Activated T-helper 1 cell treated with Interleukin-2 at 50 U/mL for 16 hours (primary cell): ENCODE data around the gene TSR3.
A peak's percentile ranks its signal among the peaks of the same experiment; 100 is the strongest.

Source experiments
- DNase-seq: peaks from one replicate; pipeline ENCODE4 v3.0.0-alpha.2; 2020; ENCODE audit warnings: low read depth

The TSR3 gene

DNA sequence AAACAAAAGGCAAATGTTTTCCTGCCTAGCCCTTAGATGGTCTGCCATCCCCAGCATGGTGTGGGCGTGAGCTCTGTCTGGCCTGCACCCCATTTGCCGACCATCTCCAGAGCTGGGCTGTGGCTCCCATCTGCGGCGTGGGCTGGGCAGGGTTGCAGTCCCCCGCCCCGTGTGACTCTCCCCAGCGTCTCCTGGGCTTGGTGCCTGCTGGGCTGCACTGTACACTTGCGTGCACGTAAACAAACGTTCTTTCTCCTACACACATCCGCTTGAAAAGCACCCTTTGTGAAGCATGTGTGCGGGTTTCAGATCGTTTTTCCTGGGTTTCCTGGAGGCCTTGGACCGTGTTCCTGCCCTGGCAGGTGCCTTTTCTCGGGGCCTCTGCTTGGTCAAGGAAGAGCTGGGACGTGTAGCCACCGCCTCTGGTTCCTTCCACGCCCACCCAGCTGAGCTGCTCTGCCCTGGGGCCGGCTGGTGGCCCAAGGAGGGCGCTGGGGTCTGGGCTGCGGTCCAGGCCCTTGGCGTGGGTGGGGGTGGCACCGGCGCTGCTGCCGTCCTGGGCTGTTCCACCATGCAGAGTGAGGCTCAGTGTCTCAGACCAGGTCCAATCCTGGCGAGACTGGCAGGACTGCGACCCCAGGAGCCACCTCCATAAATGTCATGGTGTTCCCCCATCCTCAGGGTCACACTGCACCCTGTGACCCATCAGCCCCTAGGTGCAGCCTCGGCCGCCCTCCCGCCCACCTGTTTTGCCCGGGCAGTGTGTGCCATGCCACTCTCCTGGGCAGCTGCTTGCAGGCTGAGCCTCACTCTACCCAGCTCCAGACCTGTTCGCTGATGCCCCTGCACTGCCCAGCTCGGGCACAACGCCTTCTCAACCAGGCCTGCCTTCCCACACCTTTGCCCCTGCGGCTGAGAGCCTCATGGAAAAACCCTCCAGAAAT lies 28.1 kb downstream of the TSR3 start:
- no peak for DNase-seq

DNA sequence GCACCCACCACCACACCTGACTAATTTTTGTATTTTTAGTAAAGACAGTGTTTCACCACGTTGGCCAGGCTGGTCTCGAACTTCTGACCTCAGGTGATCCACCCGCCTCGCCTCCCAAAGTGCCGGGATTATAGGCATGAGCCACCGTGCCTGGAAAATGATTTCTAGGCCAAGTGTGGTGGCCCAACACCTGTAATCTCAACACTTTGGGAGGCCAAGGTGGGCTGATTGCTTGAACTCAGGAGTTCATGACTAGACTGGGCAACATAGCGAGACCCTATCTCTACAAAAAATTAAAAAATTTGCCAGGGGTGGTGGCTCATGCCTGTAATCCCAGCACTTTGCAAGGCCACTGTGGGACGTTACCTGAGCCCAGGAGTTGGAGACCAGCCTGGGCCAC lies 29.3 kb downstream of the TSR3 start:
- no peak for DNase-seq

DNA sequence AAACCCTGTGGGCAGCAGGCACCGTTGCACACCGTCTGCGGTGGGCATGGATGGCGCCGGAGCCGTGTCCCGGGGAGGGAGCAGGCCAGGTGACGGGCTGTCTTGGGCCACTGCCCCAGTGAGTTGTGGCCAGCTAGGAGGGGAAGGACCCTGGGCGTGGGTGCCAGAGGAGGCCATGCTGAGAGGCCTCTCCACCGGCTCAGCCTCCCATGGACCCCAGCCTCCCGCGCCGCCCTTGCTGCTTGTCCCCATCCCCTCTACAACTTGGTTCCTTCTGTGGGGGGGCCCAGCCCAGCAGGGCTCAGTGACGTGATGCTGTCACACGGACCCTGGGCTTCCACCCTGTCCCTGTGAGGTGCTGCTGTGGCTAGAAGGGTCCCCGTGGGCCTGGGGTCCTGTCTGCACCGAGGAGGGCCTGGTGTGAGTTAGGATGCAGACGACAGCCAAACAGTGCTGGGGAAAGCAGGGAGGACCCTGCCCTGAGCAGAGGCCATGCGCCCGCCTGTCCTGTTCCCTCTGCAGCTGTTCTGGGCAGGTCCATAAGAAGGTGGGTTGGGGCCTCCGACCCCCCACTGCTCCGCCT lies 30.9 kb downstream of the TSR3 start:
- DNase-seq = no peak

DNA sequence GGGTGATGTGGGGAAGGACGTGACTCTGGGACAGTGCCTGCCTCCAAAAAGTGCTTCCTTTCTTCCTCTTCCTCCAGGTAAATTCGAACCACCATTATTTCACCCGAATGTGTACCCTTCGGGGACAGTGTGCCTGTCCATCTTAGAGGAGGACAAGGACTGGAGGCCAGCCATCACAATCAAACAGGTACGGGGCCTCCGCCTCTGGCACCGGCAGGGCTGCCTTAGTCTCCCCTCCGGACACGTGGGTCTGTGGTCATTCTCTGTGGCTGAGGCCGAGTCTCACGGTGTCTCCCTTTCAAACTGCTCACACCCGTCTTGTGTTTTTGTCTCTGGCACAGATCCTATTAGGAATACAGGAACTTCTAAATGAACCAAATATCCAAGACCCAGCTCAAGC lies 31.6 kb downstream of the TSR3 start:
- no peak for DNase-seq

DNA sequence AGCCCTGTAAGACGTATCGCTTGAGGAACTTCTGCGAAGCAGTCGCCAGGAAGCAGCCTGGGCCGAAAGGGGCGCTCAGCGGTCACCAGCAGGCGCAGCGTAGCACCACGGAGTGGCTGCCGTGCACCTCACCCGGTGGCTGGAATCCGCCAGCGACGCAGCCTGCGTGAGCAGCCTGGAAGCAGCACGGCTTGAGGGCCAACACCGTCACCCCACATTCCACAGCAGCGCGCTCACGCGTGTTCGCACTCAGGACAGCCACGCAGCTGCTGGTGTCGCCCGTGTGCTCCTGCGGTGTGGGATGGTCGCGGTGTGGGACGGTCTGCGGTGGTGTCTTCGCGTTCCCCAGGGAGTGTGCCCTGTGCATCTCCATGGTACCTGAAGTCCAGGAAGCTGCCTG lies 32.6 kb downstream of the TSR3 start:
- no peak for DNase-seq

DNA sequence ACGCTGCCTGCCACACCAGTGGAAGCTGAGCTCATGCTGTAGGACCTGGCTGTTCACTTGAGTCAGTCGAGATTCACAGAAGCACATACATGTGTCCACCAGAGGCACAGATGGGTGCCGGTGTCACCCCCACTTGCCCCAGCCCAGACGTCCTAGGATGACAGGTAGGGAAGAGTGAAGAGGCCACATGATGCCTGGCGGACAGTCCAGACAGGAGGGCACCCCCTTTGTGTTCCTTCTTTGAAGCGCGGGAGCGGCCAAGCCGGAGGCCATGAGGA lies 33.5 kb downstream of the TSR3 start:
- DNase-seq = no peak

DNA sequence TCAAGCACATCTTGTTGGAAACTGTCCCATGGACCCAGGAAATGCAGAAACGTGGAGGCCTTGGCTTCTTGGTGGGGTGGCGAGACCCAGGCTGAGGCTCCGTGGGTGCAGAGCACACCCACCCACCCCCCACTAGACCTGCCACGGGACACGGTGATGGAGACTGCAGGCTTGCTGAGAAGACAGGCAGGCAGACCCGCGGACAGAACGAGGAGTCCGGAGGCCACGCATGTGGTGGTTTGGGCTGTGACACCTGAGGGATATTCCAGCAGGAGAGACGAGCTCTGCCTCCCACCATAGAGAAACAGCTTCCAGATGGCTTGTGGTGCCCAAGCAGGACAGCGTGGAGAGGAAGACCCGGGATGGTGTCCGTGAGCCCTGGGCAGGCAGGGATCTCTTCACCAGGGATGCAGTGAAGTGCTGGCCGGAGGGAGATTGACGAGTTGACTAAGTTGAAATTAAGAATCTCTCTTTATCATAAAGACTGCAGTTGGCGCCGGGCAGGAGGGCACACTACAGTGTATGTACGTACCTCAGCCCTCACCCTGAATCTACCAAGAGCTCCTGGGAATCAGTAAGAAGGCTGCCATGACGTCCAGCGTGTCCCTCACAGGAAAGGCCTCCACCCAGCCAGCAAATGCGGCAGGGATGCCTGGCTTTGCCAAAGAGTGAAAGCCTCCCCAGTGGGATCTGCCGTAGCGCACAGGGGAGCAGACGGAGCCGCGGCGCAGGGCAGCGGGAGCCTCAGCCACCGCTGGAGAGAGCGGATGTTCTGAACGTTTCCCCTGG lies 34.0 kb downstream of the TSR3 start:
- DNase-seq = no peak

DNA sequence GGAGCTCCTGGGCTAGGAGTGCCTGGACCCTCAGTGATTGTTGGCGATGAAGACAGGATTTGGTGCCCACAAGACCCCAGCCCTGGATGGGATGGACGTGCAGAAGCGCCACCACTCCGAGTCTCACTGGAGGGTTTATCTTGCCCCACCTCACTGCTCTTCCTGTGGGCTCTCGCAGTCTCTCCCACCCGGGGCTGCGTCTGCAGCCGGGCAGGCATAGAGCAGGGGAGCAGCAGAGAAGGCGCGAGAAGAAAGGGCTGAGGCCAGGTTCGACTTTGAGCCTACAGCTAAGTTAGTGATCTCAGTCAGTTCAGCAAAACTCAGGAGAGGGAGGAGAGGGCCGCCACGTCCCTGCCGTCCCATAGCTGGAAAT lies 35.7 kb downstream of the TSR3 start:
- DNase-seq = no peak

DNA sequence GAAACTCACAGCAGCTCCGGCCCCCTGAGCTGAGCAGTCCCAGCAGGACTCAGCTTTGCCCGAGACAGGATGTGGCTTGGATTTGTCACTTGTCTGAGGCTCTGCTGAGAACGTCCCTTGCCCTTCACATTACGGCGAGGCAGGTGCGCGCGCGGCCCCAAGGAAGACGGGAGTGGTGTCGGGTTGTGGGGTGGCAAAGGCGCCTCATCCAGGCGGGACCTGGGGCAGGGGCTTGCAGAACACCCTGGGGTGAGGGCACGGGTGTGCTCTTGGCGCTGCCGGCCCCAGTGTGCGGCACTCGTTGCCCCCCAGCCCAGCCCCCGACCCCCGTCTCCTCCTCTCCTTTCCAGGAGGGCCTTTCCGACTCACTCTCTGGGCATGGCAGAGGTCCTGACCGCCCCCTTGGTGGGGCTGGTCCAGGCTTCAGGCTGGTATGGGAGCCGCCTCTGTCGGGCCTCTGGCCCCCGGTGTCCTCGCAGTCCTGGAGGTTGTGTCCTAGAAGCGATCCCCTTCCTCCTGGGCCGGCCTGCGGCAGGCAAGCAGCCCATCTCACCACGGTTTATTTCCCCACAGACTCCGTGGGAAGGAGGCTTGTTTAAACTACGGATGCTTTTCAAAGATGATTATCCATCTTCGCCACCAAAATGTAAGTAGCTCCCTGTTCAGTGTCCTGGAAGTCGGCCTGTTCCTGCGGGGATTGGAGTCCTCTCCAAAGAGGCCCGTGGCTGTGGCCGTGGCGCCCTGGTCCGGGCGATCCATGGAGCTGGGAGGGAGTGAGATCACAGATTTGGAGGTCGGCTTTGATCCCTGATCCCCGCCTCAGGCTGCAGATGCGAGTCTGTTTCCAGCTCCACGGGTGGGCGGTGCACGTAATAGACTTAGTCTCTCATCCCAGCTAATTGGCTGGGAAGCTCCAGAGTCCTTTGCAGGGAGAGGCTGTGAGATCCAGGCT lies 36.3 kb downstream of the TSR3 start:
- DNase-seq = no peak

DNA sequence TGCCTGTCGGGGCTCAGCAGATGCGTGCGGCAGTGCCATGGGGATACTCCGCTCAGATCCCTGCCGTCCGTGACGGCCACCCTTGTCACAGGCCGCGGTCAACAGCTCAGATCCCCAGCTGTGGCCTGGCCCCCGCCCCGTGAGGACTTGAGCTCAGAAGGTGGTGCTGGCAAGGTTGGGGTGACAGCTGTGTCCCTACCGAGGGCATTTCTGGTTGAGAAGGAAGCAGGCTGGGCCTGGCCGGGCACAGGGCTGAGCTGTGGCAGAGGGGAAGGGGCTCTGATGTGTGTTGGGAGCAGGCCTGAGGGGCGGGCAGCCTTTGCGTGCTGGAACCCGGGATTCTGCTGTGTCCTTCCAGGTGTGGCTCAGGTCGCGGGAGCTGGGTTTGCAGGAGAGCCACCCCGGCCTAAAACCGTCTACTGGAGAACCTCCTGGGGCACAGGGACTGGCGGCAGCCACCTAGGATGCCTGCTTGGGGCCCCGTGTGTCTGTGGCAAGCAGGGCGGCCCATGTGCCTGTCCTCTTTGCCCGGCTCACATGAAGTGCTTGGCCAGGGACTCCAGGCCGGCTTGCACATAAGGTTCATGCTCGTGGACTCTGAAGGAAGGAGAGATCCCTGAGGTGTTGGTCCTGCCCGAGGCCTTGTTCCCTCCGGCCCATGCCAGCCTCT lies 37.1 kb downstream of the TSR3 start:
- DNase-seq = no peak

DNA sequence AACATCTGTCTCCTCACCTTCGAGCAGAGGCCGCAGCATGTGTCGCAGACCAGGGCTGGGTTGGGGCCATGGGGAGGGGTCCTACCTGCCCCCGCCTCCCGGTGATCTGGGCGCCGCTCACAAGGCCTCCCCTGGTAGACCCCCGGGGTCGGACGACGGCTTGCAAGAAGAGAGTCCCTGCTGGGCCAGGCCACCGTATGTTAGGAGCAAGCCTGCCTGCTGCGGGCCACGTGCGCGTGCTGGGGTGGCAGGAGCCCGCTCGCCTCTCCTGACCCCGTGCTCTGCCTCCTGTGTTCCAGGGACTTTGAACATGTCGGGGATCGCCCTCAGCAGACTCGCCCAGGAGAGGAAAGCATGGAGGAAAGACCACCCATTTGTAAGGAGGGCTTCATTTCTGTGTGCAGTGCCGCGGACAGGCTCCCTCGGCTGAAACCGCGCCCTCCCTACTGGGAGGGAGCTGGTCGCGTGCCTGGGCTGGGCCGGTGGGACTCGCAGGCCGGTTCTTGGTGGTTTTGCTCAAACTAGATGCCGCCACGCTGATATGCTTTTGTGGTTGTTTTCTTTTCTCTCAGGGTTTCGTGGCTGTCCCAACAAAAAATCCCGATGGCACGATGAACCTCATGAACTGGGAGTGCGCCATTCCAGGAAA lies 37.8 kb downstream of the TSR3 start:
- no peak for DNase-seq

DNA sequence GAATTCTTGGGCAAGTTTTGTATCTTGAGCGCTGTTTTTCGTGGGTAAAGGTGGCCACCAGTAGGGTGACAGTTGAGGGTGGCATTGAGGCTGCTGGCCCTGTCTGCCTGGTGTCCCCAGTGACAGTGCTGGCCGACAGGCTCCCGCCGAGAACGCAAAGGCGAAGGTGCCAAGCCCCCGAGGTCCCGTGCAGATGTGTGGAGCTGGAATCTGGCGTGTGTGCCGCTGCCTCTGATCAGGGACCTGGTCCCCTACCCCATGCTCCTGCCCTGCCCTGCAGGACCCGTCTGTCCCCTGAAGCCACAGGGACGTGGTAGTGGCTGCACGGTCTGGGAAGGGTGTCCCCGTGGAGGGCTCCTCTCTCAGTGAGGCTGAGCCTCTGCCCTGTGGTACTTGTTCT lies 38.8 kb downstream of the TSR3 start:
- DNase-seq = no peak

DNA sequence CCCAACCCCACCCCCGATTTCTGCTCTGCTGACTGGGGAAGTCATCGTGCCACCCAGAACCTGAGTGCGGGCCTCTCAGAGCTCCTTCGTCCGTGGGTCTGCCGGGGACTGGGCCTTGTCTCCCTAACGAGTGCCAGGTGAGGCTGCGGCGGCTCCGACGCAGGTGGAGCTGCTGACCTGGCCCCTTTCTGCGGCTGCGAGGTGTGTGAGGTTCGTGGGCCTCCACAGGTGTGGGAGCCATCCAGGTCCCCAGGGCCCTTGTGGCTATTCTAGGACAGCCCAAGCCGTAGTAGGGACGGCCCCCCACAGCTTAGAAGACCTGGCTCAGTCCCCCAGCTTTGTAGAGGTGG lies 39.2 kb downstream of the TSR3 start:
- DNase-seq = no peak

DNA sequence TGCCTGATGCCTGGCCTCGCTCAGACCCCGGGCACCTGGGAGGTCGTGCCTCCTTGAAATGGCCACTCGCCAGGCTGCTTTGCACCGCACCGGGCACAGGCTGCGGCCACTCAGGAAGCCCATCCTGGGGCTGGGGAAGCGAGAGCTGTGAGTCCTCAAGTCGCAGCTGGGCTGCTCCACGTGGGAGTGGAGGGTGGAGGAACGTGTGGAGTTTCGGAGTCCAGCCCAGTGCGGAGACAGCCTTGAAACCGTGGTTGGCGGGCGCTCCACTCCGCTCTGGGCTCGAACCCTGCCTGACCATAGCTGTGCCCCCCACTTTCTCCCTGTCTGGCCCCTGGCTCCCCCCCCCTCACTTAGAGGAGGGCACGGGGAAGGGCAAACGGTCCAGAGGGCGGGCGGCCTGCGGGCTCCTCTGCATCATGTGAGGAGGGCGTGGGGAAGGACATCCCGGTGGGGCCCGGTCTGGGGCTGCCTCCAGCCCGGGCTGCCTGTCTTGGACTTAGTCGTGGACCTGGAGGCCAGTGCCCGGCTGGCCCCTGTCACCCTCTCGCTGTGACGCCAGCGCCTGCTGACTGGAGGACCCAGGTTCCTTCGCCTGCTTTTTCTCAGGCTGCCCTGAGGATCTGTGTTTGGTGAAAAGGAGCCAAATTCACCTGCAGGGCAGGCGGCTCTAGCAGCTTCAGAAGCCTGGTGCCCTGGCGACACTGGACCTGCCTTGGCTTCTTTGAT lies 39.8 kb downstream of the TSR3 start:
- DNase-seq = no peak

DNA sequence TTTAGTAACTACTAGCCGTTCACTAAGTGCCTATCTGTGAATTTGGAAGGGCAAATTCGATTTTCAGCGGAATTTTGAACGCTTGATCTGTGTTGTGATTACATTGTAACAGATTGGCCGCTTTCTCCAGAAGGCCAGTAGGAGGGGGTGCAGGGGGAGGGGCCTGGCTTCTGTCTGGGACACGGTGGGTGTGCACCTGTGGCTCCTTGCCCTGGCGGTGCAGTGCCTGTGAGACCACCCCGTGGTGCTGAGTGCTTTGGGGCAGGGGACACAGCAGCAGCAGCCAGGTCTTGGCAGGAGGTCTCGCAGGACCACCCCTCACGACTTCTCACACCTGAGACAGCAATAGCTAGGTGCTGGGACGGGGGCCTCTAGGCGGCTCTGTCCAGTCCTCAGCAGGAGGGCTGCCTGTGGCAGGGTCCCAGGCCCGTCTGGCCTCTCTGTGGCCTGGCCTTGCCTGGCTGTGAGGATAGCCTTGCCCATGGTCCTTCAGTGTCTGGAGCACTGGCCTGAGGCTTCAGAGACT lies 40.4 kb downstream of the TSR3 start:
- no peak for DNase-seq

DNA sequence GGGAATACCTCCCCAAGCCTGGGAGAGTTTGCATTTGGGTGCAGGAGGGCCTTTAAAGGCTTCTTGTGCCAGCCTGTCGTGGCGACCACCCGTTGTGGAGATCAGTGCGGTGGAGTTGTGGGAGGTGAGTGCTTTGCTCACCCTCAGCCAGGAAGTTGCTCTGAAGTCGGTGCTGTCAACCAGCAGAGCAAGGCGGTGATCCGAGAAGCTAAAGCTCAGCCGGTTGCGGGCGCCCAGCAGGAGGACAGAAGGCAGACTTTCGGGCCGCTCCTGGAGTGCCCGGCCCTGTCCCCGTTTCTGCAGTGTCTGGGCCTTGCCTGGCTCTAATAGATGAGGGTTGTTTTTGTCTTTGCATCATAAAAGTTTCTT lies 40.9 kb downstream of the TSR3 start:
- DNase-seq = no peak

DNA sequence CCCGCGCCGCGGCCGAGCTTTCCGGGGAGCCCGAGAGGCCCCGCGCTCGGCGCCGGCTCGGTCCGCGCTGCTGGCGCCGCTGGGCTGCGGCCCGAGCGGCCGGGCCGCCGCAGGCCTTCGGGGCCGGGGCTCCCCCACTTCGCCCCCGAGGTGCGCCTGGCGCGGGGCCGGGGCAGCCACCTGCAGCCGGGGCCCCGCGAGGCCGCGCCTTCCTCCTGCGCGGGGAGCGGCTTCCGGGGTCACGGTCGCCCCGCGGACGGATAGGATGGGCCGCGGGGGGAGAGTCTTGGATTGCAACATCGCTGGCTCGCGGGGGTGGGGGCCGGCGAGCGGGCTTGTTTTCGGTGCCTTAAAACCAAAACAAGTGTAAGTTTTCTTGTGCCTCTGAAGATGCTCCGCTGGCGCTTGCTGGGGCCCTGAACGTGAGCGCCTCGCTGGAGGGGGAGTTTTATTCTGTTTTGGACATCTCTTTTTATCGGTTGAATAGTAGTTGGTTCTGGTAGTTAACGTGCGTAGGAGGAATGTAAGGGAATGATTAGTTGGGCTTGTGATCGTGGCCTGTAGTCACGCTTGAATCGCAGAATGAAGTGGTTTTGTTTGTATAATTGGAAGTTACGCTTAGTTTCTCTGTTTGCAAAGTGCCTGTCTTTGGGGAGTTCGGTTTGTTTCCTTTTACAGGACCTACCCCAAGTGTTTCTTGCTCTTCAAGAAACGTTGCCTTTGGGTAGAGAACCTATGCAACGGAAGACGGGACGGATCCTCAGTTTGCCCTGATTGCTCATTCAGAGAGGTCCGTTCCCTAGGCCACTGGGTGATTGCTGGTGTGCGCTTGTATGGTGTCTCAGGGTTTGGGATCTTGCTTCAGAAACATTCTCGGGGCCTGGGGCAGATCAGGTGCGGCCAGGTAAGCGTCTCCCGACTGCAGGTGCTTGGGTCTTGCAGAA lies 41.5 kb downstream of the TSR3 start:
- DNase-seq = peak; percentile 51

DNA sequence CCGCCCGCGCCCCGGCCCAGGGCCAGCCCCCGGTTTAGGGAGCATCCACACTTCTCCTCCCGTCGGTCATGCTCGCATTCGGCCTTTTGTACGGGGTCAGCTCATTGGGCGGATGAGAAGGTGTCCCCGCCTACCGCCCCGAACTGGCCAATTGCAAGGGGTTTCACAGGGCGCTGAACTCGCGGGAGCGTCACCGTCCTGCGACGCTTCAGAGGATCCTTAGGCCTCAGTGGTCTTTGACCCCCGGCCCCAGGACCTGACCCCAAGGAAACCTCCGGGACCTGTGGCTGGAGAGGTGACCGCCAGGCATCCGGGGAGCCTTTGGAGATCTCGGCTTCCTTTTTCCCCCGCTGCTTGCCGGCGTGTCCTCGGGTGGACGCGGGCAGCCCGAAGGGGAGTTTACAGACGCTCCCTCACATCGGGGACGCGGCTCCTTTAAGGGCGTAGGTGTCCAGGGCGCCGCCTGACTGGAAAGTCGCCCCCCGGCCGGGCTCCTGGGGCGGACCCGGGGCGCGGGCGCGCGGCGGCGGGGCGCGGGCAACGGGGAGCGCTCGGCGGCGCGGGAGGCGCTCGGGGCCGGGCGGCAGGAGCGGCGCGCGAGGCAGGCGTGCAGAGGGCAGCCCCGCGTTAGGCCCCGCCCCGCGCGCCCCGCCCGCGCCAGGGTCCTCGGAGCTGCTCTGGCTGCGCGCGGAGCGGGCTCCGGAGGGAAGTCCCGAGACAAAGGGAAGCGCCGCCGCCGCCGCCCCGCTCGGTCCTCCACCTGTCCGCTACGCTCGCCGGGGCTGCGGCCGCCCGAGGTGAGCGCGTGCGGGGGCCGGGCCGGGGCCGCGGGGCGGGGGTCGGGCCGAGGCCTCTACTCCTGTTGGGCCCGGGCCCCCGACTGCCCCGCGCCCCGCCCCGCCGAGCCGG lies 42.4 kb downstream of the TSR3 start, which contains the start of gene UBE2I:
Gene UBE2I (plus strand): TSS at position 660 of the 909 bp plus-strand sequence. CDS start 4,395 bp downstream, outside the sequence.
- DNase-seq = peak; percentile 93
